GM21423 (cell line): ENCODE measurements around the gene TTC9C.
"Not testable (repeated sequence)": the region's sequence is repeated elsewhere in the genome, so short reads cannot be mapped to it uniquely, and the experiment has no call there.

Experiments
- ATAC-seq: cut with Tn5 transposase; IDR thresholded peaks from one replicate; pipeline ENCODE4 v1.9.1; 2021; ENCODE audit warnings: mild to moderate bottlenecking, moderate library complexity; ENCODE audit not compliant: unreplicated experiment

The TTC9C gene

DNA sequence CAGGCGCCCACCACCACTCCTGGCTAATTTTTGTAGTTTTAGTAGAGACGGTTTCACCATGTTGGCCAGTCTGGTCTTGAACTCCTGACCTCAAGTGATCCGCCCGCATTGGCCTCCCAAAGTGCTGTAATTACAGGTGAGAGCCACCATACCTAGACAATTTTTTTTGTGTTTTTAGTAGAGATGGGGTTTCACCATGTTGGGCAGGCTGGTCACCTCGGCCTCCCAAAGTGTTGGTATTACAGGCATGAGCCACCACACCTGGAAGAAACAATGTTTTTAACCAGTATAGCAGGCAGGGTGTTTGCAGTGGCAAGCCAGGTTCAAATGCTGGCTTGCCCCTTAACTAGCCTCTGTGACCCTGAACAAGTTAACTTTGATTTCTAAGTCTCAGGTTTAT lies 21.6 kb downstream of the TTC9C start:
- not testable (repeated sequence) for ATAC-seq

DNA sequence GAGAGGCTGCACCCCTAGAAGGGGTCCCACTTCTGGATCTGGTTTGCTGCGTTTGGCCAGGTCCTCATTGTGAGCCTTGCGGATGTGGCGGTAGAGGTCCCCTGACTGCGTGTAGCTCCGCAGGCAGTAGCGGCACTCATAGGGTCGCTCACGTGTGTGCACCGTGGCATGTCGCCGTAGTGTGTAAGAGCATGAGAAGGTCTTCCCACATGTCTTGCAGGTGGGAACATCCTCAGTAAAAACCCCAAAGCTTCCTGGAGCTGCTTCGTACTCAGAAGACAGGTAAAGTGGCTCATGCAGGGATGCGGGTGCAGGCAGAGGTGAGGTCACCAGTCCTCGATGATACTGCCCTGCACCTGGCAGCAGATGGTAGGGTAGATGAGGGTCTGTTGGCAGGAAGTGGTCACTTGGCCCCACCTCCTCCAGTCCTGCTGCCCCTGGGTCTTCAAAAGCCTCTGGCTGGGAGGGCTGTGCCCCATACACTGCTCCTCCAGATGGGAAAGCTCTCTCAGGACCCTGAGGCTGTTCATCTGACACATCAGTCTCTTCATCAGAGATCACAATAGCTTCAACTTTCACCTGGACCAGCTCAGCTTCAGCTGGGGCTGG lies 24.0 kb downstream of the TTC9C start:
- ATAC-seq = no peak

- ATAC-seq = no peak
Measured at GRCh38 chr11:62752994-62753735, 24.9 kb downstream of the TTC9C start.

GRCh38 chr11:62753736-62754603 lies 25.7 kb downstream of the TTC9C start, which contains the start of gene ZBTB3:
Gene ZBTB3 (minus strand): TSS chr11:62754160. CDS start chr11:62753664, 496 bp downstream.
- ATAC-seq = peak; percentile 94

DNA sequence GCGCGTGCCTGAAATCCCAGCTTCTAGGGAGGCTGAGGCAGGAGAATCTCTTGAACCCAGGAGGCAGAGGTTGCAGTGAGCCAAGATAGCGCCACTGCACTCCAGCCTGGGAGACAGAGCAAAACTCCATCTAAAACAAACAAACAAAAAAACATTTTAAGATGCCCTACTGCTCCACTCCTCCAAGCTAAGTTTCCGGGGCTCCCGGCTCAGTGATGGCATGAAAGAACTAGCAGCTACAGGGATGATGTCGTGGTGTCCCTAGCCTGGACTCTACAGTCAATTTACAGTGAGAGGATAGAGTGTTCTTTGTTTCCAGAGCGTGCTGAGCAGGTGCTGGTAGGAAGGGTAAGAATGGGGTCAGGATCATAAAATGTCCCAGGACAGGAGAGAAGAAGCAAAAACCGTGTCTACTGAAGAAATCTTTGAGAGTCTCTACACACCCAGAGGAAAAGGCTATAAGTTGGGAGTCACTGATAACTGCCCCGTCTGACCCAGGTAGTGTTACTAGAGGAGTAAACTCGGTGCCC lies 26.9 kb downstream of the TTC9C start:
- ATAC-seq = no peak

DNA sequence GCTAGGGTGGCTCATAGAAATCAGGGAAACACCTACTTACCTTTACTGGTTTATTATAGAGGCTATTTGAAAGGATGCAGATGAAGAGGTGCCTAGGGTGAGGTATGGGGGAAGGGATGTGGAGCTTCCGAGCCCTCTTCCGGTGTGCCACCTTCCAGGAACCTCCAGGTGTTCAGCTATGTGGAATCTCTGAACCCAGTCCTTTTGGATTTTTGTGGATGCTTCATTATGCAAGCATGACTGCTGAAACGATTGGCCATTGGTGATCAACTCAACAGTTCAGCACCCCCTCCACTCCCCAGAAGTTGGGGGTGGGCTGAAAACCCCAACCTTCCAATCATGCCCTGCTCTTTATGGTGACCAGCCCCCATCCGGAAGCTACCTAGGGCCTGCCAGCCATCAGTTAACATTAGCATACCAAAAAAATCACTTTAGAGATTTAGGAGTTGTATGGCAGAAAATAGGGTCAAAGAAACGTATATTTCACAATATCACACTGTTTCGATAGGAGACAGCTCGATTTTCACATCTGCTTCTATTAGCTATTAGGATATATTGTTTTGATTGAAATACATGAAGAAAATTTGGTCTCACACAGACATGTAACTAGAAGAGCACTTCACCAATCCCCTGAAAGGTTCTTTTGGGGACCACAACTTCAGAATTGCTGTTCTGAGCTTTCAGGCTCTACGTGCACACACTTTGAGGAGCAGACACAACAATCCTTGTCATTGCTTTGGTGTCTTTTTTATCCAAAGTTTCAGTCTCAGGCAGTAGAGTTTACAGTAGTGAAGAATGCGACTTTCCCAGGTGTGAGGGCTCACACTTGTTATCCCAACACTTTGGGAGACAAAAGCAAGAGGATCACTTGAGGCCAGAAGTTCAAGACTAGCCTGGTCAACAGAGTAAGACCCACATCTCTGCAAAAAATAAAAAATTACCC lies 29.8 kb downstream of the TTC9C start:
- no peak for ATAC-seq

DNA sequence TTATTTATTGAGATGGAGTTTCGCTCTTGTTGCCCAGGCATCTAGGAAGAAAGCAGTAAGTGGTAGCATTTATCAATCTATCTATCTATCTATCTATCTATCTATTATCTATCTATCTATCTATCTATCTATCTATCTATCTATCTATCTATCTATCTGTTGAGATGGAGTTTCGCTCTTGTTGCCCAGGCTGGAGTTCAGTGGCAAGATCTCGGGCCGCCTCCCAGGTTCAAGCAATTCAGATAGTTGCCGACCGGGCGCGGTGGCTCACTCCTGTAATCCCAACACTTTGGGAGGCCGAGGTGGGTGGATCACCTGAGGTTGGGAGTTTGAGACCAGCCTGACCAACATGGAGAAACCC lies 32.6 kb downstream of the TTC9C start:
- ATAC-seq = not testable (repeated sequence)

DNA sequence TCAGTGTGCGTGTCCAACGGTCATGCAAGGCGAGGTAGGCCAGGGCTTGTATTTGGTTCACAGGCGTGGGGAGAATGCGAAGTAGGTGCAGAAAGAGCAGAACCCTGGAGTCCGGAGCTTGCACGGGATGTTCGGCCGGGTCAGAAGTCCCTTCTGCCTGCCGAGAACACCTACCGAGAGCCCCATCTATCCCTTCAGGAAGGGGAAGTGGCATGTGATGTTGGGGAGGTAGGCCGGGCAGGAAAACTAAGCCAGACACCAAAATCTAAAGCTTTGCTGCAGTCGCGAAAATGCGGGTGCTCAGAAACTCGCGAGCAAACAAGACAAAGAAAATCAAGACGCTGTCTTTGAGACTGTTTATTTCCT lies 42.5 kb downstream of the TTC9C start:
- ATAC-seq = peak; percentile 7

GRCh38 chr11:62771144-62772021 lies 43.1 kb downstream of the TTC9C start, which contains the start of gene TAF6L:
Gene TAF6L (plus strand): TSS chr11:62771396. CDS start chr11:62775784, 4,388 bp downstream.
- peak; percentile 79 for ATAC-seq

GRCh38 chr11:62774407-62774806 lies 46.1 kb downstream of the TTC9C start:
- ATAC-seq = no peak

DNA sequence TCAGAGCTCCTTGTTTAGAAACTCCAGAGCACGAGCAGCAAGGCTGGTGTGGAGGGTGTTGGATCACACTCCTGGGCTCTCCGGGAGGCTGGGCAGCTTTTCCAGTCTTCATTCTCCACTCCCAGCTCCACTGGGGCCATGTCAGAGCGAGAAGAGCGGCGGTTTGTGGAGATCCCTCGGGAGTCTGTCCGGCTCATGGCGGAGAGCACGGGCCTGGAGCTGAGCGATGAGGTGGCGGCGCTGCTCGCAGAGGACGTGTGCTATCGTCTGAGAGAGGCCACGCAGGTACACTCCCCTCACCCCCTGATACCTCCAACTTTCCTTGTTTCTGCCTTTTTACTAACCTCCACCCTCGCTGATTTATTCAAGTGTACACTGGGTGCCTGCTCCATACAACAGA lies 47.4 kb downstream of the TTC9C start:
- ATAC-seq = no peak

- no peak for ATAC-seq
Measured at GRCh38 chr11:62777389-62777788, 49.1 kb downstream of the TTC9C start.

DNA sequence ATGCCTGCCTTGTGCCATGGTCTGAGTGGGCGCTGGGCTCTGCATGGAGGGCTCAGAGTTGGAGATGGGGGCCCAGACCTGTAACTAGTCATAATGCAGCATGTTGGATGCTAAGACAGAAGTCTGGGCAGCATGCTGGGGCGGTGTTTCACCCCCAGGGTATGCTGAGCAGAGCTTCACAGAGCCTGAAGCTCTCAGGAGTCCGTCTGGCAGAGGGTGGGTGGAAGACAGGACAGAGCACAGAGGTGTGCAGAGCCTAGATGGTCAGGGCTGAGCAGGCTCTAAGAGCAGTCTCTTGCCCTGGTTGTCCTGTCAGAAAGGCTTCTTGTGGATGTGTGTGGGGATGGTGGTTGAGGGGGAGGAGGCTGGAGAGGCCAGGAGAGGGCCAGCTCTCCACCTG lies 50.2 kb downstream of the TTC9C start:
- no peak for ATAC-seq

GRCh38 chr11:62782753-62783152 lies 54.5 kb downstream of the TTC9C start:
- ATAC-seq = no peak

GRCh38 chr11:62786318-62787004 lies 58.2 kb downstream of the TTC9C start:
- peak; percentile 62 for ATAC-seq

- ATAC-seq = peak; percentile 65
Measured at GRCh38 chr11:62787005-62787759, 58.9 kb downstream of the TTC9C start, which contains the start of gene TMEM179B. Gene TMEM179B (plus strand): TSS chr11:62787402. CDS start chr11:62787432, 30 bp downstream.
